ENCODE data around the gene TAB2.
A peak's percentile ranks its signal among the peaks of the same experiment; 100 is the strongest.

Gene TAB2

GRCh38 chr6:149317644-149318571, at the start of gene TAB2:
TAB2 (plus strand) TSS chr6:149317712; CDS start chr6:149369998, 52,286 bp downstream.
- DNase-seq: peak; percentile 78

GRCh38 chr6:149268146-149268545, 49.4 kb upstream of the TAB2 start:
- DNase-seq: no peak

GRCh38 chr6:149268768-149269167, 48.7 kb upstream of the TAB2 start:
- DNase-seq: no peak

- DNase-seq: no peak
Measured at GRCh38 chr6:149270616-149271015, 46.9 kb upstream of the TAB2 start.

- DNase-seq: peak; percentile 51
Measured at GRCh38 chr6:149271348-149272340, 45.9 kb upstream of the TAB2 start.

GRCh38 chr6:149273318-149273717, 44.2 kb upstream of the TAB2 start:
- no peak for DNase-seq

GRCh38 chr6:149275621-149276020, 41.9 kb upstream of the TAB2 start:
- no peak for DNase-seq

GRCh38 chr6:149277621-149278020, 39.9 kb upstream of the TAB2 start:
- DNase-seq: no peak

GRCh38 chr6:149278997-149279396, 38.5 kb upstream of the TAB2 start:
- no peak for DNase-seq

GRCh38 chr6:149284904-149285303, 32.6 kb upstream of the TAB2 start:
- DNase-seq: no peak

GRCh38 chr6:149285626-149286025, 31.9 kb upstream of the TAB2 start:
- DNase-seq: no peak

GRCh38 chr6:149286905-149287304, 30.6 kb upstream of the TAB2 start:
- no peak for DNase-seq

- DNase-seq: no peak
Measured at GRCh38 chr6:149289192-149289781, 28.2 kb upstream of the TAB2 start.

- no peak for DNase-seq
Measured at GRCh38 chr6:149289966-149290365, 27.5 kb upstream of the TAB2 start.

- no peak for DNase-seq
Measured at GRCh38 chr6:149293244-149293643, 24.3 kb upstream of the TAB2 start.

- no peak for DNase-seq
Measured at GRCh38 chr6:149300563-149300962, 16.9 kb upstream of the TAB2 start.

GRCh38 chr6:149302723-149303122, 14.8 kb upstream of the TAB2 start:
- DNase-seq: no peak

- no peak for DNase-seq
Measured at GRCh38 chr6:149303468-149303867, 14.0 kb upstream of the TAB2 start.

GRCh38 chr6:149305372-149305771, 12.1 kb upstream of the TAB2 start:
- DNase-seq: no peak

GRCh38 chr6:149306967-149307366, 10.5 kb upstream of the TAB2 start:
- DNase-seq: no peak

- DNase-seq: no peak
Measured at GRCh38 chr6:149311293-149311692, 6.2 kb upstream of the TAB2 start.

- no peak for DNase-seq
Measured at GRCh38 chr6:149311766-149312165, 5.7 kb upstream of the TAB2 start.

- no peak for DNase-seq
Measured at GRCh38 chr6:149313070-149313469, 4.4 kb upstream of the TAB2 start.

Measured in CD4-positive, alpha-beta T cell treated with Interleukin-12 subunit alpha and Interleukin-12 subunit beta, for 1 hour (primary cell).